Measurements from ENCODE around the gene PITX3. TPM values are rescaled to one million over a fixed set of nuclear protein-coding genes. Genes with fewer than 3 reads are reported as not detected.
A peak's percentile ranks its signal among the peaks of the same experiment; 100 is the strongest.

The PITX3 gene
- total and polyA plus RNA-seq, 10 of the 15 experiments (the other 5 are each of a cell fraction or from before 2014, with no cell fraction given): not detected

DNA sequence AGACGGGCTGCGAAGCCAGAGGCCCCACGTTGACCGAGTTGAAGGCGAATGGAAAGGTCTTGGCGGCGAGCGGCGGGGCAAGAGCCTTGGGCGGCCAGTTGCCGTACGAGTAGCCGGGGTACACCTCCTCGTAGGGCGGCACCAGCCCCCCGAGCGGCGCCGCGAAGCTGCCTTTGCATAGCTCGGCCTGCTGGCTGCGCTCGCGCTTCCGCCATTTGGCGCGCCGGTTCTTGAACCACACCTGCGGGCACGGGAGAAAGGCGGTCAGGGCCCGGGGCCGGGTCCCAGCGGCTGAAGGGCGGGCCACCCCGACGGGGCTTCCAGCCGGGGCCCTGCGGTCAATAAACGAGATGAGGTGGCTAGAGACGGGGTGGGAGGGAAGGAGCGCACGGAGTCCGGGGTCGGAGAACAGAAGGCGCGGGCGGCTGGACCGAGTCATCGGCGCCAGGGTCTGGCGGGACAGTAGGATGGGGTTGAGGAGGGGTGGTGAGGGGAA, 10.4 kb downstream of the PITX3 start (continued):
- TF ChIP-seq, protein P1, sequence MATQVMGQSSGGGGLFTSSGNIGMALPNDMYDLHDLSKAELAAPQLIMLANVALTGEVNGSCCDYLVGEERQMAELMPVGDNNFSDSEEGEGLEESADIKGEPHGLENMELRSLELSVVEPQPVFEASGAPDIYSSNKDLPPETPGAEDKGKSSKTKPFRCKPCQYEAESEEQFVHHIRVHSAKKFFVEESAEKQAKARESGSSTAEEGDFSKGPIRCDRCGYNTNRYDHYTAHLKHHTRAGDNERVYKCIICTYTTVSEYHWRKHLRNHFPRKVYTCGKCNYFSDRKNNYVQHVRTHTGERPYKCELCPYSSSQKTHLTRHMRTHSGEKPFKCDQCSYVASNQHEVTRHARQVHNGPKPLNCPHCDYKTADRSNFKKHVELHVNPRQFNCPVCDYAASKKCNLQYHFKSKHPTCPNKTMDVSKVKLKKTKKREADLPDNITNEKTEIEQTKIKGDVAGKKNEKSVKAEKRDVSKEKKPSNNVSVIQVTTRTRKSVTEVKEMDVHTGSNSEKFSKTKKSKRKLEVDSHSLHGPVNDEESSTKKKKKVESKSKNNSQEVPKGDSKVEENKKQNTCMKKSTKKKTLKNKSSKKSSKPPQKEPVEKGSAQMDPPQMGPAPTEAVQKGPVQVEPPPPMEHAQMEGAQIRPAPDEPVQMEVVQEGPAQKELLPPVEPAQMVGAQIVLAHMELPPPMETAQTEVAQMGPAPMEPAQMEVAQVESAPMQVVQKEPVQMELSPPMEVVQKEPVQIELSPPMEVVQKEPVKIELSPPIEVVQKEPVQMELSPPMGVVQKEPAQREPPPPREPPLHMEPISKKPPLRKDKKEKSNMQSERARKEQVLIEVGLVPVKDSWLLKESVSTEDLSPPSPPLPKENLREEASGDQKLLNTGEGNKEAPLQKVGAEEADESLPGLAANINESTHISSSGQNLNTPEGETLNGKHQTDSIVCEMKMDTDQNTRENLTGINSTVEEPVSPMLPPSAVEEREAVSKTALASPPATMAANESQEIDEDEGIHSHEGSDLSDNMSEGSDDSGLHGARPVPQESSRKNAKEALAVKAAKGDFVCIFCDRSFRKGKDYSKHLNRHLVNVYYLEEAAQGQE (IDR thresholded peaks at IDR 0.05; ENCODE audit: low read depth, low read length): no peak
- TF ChIP-seq YY1 (IDR thresholded peaks at IDR 0.05; ENCODE audit: low read depth, low read length): peak; percentile 69
- no peak for TF ChIP-seq CBFB (IDR thresholded peaks at IDR 0.05; ENCODE audit: low read depth)
- TF ChIP-seq MEF2B (IDR thresholded peaks at IDR 0.05; ENCODE audit: partially characterized antibody, poor library complexity, severe bottlenecking): no peak
- TF ChIP-seq RAD21 (IDR thresholded peaks at IDR 0.05; ENCODE audit: insufficient read depth, low read depth, low read length): peak; percentile 26; the same call in 1 of the 2 replicates
- TF ChIP-seq NFXL1 (IDR thresholded peaks at IDR 0.05; ENCODE audit: borderline replicate concordance): no peak
- TF ChIP-seq SIX5 (IDR thresholded peaks at IDR 0.05; ENCODE audit: low read depth, low read length, severe bottlenecking): no peak
- TF ChIP-seq EED (IDR thresholded peaks at IDR 0.05; ENCODE audit: low read depth): no peak
- TF ChIP-seq, protein P2, sequence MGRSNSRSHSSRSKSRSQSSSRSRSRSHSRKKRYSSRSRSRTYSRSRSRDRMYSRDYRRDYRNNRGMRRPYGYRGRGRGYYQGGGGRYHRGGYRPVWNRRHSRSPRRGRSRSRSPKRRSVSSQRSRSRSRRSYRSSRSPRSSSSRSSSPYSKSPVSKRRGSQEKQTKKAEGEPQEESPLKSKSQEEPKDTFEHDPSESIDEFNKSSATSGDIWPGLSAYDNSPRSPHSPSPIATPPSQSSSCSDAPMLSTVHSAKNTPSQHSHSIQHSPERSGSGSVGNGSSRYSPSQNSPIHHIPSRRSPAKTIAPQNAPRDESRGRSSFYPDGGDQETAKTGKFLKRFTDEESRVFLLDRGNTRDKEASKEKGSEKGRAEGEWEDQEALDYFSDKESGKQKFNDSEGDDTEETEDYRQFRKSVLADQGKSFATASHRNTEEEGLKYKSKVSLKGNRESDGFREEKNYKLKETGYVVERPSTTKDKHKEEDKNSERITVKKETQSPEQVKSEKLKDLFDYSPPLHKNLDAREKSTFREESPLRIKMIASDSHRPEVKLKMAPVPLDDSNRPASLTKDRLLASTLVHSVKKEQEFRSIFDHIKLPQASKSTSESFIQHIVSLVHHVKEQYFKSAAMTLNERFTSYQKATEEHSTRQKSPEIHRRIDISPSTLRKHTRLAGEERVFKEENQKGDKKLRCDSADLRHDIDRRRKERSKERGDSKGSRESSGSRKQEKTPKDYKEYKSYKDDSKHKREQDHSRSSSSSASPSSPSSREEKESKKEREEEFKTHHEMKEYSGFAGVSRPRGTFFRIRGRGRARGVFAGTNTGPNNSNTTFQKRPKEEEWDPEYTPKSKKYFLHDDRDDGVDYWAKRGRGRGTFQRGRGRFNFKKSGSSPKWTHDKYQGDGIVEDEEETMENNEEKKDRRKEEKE (IDR thresholded peaks at IDR 0.05): no peak
- no peak for TF ChIP-seq SUPT20H (IDR thresholded peaks at IDR 0.05; ENCODE audit: borderline replicate concordance, control insufficient read depth, low read depth, low read length)
- TF ChIP-seq SREBF2 (IDR thresholded peaks at IDR 0.05; ENCODE audit: low read length): no peak
- no peak for TF ChIP-seq FOS (IDR thresholded peaks at IDR 0.05; ENCODE audit: borderline replicate concordance, extremely low read depth, insufficient read length)
- TF ChIP-seq, protein P3, sequence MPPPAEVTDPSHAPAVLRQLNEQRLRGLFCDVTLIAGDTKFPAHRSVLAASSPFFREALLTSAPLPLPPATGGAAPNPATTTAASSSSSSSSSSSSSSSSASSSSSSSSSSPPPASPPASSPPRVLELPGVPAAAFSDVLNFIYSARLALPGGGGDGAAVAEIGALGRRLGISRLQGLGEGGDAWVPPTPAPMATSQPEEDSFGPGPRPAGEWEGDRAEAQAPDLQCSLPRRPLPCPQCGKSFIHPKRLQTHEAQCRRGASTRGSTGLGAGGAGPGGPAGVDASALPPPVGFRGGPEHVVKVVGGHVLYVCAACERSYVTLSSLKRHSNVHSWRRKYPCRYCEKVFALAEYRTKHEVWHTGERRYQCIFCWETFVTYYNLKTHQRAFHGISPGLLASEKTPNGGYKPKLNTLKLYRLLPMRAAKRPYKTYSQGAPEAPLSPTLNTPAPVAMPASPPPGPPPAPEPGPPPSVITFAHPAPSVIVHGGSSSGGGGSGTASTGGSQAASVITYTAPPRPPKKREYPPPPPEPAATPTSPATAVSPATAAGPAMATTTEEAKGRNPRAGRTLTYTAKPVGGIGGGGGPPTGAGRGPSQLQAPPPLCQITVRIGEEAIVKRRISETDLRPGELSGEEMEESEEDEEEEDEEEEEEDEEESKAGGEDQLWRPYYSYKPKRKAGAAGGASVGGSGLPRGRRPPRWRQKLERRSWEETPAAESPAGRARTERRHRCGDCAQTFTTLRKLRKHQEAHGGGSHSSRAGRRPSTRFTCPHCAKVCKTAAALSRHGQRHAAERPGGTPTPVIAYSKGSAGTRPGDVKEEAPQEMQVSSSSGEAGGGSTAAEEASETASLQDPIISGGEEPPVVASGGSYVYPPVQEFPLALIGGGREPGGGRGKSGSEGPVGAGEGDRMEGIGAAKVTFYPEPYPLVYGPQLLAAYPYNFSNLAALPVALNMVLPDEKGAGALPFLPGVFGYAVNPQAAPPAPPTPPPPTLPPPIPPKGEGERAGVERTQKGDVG (CRISPR knock-in tag; IDR thresholded peaks at IDR 0.05): no peak
- TF ChIP-seq, protein P4, sequence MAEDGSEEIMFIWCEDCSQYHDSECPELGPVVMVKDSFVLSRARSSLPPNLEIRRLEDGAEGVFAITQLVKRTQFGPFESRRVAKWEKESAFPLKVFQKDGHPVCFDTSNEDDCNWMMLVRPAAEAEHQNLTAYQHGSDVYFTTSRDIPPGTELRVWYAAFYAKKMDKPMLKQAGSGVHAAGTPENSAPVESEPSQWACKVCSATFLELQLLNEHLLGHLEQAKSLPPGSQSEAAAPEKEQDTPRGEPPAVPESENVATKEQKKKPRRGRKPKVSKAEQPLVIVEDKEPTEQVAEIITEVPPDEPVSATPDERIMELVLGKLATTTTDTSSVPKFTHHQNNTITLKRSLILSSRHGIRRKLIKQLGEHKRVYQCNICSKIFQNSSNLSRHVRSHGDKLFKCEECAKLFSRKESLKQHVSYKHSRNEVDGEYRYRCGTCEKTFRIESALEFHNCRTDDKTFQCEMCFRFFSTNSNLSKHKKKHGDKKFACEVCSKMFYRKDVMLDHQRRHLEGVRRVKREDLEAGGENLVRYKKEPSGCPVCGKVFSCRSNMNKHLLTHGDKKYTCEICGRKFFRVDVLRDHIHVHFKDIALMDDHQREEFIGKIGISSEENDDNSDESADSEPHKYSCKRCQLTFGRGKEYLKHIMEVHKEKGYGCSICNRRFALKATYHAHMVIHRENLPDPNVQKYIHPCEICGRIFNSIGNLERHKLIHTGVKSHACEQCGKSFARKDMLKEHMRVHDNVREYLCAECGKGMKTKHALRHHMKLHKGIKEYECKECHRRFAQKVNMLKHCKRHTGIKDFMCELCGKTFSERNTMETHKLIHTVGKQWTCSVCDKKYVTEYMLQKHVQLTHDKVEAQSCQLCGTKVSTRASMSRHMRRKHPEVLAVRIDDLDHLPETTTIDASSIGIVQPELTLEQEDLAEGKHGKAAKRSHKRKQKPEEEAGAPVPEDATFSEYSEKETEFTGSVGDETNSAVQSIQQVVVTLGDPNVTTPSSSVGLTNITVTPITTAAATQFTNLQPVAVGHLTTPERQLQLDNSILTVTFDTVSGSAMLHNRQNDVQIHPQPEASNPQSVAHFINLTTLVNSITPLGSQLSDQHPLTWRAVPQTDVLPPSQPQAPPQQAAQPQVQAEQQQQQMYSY (CRISPR knock-in tag; IDR thresholded peaks at IDR 0.05): no peak
- TF ChIP-seq, protein P5, sequence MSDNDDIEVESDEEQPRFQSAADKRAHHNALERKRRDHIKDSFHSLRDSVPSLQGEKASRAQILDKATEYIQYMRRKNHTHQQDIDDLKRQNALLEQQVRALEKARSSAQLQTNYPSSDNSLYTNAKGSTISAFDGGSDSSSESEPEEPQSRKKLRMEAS (IDR thresholded peaks at IDR 0.05; ENCODE audit: low read depth, low read length): no peak
- TF ChIP-seq MTA3 (IDR thresholded peaks at IDR 0.05; ENCODE audit: borderline replicate concordance, low read length): no peak

Measured in GM12878 (cell line).